GM19238 (cell line): ENCODE results near the gene CPA5.
"Not testable (repeated sequence)": the region's sequence is repeated elsewhere in the genome, so short reads cannot be mapped to it uniquely, and the experiment has no call there.

Experiments used
- DNase-seq: peaks from one replicate; pipeline ENCODE4 v3.0.0; 2011; ENCODE audit warnings: low spot score; ENCODE audit not compliant: insufficient read length

CPA5 gene

GRCh38 chr7:130358471-130358870 is 13.9 kb downstream of the CPA5 start:
- DNase-seq = no peak

- DNase-seq = no peak
These were observed 14.8 kb downstream of the CPA5 start for GRCh38 chr7:130359276-130359857.

GRCh38 chr7:130360518-130360917 is 15.9 kb downstream of the CPA5 start:
- DNase-seq = no peak

GRCh38 chr7:130361681-130362080 is 17.1 kb downstream of the CPA5 start:
- DNase-seq = no peak

GRCh38 chr7:130362251-130362816 is 17.7 kb downstream of the CPA5 start:
- no peak for DNase-seq

- no peak for DNase-seq
These were observed 18.6 kb downstream of the CPA5 start for GRCh38 chr7:130363026-130363847.

GRCh38 chr7:130364451-130364850 is 19.8 kb downstream of the CPA5 start:
- no peak for DNase-seq

GRCh38 chr7:130365088-130365487 is 20.5 kb downstream of the CPA5 start:
- no peak for DNase-seq

GRCh38 chr7:130365511-130366441 is 21.2 kb downstream of the CPA5 start:
- DNase-seq = no peak

- DNase-seq = no peak
These were observed 21.9 kb downstream of the CPA5 start for GRCh38 chr7:130366564-130366963.

- no peak for DNase-seq
These were observed 22.6 kb downstream of the CPA5 start for GRCh38 chr7:130367088-130367755.

GRCh38 chr7:130367836-130368746 is 23.5 kb downstream of the CPA5 start:
- no peak for DNase-seq

- no peak for DNase-seq
These were observed 24.6 kb downstream of the CPA5 start for GRCh38 chr7:130369110-130369711.

- DNase-seq = no peak
These were observed 25.4 kb downstream of the CPA5 start for GRCh38 chr7:130369831-130370550.

- no peak for DNase-seq
These were observed 26.4 kb downstream of the CPA5 start for GRCh38 chr7:130371046-130371445.

- no peak for DNase-seq
These were observed 28.0 kb downstream of the CPA5 start for GRCh38 chr7:130372402-130373165.

GRCh38 chr7:130374507-130374906 is 29.9 kb downstream of the CPA5 start:
- DNase-seq = no peak

- not testable (repeated sequence) for DNase-seq
These were observed 31.8 kb downstream of the CPA5 start for GRCh38 chr7:130376461-130376860.
